BE2C (cell line): ENCODE measurements around the gene SCGB3A1.

Source experiments
- DNase-seq: peaks from one replicate; pipeline ENCODE4 v3.0.0-alpha.2; 2020
- H3K27me3 ChIP-seq: fragments of 250-450 bp; sonication (Bioruptor Pico); 2 replicates; pipeline ENCODE4 v1.5.1; 2020; ENCODE audit warnings: mild to moderate bottlenecking
- H3K36me3 ChIP-seq: fragments of 250-450 bp; sonication (Bioruptor Pico); 2 replicates; pipeline ENCODE4 v1.5.1; 2020; ENCODE audit warnings: mild to moderate bottlenecking
- H3K4me1 ChIP-seq: fragments of 250-450 bp; sonication (Bioruptor Pico); 2 replicates; pipeline ENCODE4 v1.5.1; 2020
- H3K4me3 ChIP-seq: 2 replicates; pipeline ENCODE4 v1.5.1; 2011; ENCODE audit warnings: low read depth, low read length
- H3K9me3 ChIP-seq: fragments of 250-450 bp; sonication (Bioruptor Pico); 2 replicates; pipeline ENCODE4 v1.5.1; 2020
- CTCF ChIP-seq: IDR thresholded peaks from 2 replicates; pipeline ENCODE4 v1.5.1; 2012; ENCODE audit warnings: mild to moderate bottlenecking, low read depth, low read length

SCGB3A1 gene

GRCh38 chr5:180553530-180553929, 37.8 kb downstream of the SCGB3A1 start:
- no peak for DNase-seq
- peaks cover 73% of the 10 kb centered on the region for H3K36me3 ChIP-seq
- H3K4me3 ChIP-seq, result no peak overlapping the region

GRCh38 chr5:180548563-180548962, 42.7 kb downstream of the SCGB3A1 start:
- no peak overlapping the region for H3K4me3 ChIP-seq
- H3K27me3 ChIP-seq, result no peaks in the 10 kb centered on the region
- DNase-seq, result no peak
- peaks cover 4% of the 10 kb centered on the region; the same call in 1 of the 2 replicates for H3K4me1 ChIP-seq
- peaks cover 34% of the 10 kb centered on the region for H3K36me3 ChIP-seq
- no peak for TF ChIP-seq CTCF
- H3K9me3 ChIP-seq, result no peaks in the 10 kb centered on the region

More at GRCh38 chr5:180553530-180553929, 37.8 kb downstream of the SCGB3A1 start:
- no peak for TF ChIP-seq CTCF
- H3K9me3 ChIP-seq, result no peaks in the 10 kb centered on the region
- H3K27me3 ChIP-seq, result no peaks in the 10 kb centered on the region
- H3K4me1 ChIP-seq, result peaks cover under 1% of the 10 kb centered on the region; the same call in 1 of the 2 replicates

GRCh38 chr5:180545248-180545647, 46.1 kb downstream of the SCGB3A1 start:
- Histone ChIP-seq H3K9me3 (no peaks in the 10 kb centered on the region), H3K4me1 (peaks cover 4% of the 10 kb centered on the region; the same call in 1 of the 2 replicates), H3K27me3 (no peaks in the 10 kb centered on the region), H3K36me3 (peaks cover 23% of the 10 kb centered on the region), H3K4me3 (no peak overlapping the region)
- DNase-seq, result no peak
- no peak for TF ChIP-seq CTCF

GRCh38 chr5:180541710-180542109, 49.6 kb downstream of the SCGB3A1 start:
- DNase-seq, result no peak
- no peak; the same call in 1 of the 2 replicates for TF ChIP-seq CTCF
- no peak overlapping the region for H3K4me3 ChIP-seq
- no peaks in the 10 kb centered on the region for H3K27me3 ChIP-seq
- no peaks in the 10 kb centered on the region for H3K4me1 ChIP-seq
- no peaks in the 10 kb centered on the region for H3K9me3 ChIP-seq
- H3K36me3 ChIP-seq, result peaks cover 20% of the 10 kb centered on the region
